GM19023 (cell line): ENCODE results near the gene MAPK10.
"Not testable (repeated sequence)": the region's sequence is repeated elsewhere in the genome, so short reads cannot be mapped to it uniquely, and the experiment has no call there.

Experiments
- ATAC-seq: cut with Tn5 transposase; IDR thresholded peaks from one replicate; pipeline ENCODE4 v1.9.1; 2021; ENCODE audit warnings: mild to moderate bottlenecking, moderate library complexity; ENCODE audit not compliant: unreplicated experiment

MAPK10 gene

DNA sequence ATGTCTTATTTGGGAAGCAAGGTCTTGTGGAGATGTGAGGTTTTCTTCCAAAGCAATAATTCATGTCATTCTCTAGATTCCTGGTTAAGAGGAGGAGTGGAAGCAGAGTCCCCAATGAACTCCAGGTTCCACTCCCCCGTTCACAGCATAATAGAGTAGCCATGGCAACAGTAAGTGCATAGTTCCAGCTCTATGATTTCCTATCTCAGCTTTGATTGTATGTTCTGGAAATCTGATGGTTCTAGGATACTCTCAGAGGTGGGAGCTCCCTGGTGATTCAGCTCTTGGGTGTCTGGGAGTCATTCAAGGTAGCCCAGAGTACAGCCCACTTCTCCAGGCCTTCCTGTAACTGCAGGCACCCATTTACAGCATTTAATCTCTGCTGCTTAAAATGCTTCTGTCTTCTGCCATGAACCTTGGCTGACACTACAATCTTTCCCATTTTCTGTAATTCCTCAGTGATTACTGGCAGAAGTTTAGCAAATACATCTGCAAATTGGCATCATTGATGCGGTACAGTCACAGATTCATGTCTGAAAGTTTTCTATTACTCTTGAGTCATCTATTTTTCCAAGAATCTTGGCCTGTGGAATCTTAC, 242.0 kb downstream of the MAPK10 start:
- no peak for ATAC-seq

DNA sequence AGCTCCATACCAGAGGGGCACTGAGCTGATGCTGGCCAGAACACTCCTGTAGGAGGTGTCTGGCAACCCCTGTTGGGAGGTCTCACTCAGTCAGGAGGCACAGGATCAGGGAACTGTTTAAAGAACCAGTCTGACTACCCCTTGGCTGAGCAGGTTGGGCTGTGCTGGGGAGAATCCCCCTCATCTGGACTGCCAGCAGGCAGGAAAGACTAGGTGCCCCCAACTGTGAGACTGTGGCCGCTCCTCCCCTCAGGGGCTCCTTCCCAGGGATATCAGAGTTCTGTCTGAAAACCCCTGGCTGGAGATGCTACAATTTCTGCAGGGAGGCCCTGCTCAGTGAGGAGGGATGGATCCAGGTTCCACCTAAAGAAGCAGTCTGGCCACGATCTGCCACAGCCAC, 245.3 kb downstream of the MAPK10 start:
- ATAC-seq, result no peak

DNA sequence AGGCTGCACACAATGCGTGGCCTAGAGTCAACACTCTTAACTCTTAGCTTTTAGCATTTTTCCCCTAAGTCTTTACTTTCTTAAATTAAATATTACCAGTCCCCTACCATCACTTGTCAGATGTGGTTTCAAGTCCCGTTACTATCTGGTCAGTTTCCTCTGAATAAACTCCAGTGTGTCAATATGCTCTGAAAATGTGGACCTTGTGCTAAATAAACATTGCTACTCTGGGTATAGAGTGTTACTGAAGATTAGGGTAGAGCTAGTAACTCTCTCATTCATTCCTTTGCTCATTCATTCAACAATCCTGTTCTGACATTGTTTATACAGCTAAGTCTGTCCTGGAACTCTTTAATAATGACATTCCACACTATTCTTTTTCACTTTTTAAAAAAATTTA, 251.0 kb downstream of the MAPK10 start:
- ATAC-seq, result no peak

DNA sequence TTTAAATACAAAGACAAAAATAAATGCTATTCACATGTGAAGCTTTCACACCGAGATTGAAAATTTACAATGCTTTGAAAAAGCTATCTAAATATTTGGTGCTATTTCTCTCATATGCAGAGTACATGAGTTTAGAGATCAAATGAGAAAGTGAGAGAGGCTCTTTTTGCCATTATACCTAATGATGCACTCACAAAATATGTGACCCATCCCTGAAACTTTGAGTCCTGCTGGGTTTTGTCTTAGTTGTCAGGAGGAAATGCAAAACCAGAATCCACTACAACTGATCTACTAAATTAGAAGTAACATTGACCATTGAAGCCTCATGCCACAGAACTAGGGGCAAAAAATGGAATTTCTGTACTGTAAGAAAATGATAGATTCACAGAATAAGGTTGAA, 251.7 kb downstream of the MAPK10 start:
- ATAC-seq, result no peak

DNA sequence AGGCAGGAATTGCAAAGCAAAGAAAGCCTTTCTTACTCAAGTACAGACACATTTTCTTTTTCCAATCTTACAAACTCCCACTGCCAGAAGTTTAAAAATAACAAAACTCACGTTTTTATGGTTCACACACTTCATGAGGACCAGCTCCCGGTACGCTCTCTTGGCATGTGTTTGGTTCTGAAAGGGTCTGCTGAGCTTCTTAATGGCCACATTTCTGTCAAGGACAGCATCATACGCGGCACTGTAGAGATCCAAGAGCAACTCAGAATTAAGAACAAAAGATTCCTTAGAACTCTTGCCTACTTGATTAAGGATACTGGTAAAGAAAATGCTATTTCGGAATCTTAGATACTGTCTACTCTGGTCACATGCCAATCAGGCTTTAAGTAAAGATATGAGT, 252.7 kb downstream of the MAPK10 start:
- ATAC-seq, result no peak

DNA sequence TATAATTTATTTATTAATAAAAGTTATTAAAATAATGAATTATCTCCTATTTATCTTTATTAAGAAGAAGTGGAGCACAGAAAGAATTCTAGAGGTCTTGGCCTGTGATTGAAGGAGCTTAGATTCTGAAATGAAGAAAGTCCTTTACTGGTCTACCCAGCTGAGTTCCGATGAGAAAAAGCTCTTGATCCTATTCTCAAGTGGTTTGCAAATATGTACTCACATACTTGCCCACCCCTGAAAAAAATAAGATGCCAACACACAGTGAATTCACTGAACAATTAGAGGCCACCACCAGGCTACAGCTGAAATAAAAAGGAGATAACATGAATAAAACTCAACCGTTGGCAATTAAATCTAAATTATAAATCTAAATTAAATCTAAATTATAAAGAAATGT, 253.4 kb downstream of the MAPK10 start:
- no peak for ATAC-seq

DNA sequence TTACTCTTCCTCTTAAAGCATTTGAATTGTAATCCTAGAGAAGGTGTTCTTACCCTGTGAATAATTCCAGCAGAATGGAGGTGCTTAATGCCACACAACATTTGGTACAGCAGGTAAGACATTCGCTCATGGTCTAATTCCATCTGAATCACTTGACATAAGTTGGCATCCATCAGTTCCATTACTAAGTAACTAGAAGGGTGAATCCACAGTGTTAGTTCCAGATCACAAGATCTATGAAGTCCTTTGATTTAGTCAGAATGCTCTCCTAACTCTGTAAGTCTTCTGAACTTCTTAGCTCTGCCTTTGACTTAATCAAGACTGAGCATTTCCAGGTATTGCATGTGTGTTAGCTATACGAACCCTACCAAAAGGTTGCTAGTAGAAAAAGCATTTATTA, 258.0 kb downstream of the MAPK10 start:
- ATAC-seq, result no peak

DNA sequence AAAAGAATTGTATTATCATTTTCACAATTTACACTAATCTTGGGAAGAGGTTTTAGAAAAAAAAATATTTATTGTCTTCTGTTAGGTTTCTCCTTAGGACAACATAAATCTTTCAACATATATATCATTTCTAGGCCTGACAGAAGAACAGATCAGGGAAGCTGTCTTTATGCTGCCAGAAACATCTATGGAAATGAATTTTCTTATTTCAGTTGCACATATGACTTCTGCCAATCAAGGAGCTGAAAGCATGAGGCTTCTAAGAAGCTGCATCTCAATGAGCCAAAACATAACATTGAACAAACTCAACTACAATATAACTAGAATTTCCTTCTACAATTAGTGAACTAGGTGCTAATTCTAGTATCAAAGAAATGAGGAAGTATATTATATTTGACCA, 258.4 kb downstream of the MAPK10 start:
- no peak for ATAC-seq

DNA sequence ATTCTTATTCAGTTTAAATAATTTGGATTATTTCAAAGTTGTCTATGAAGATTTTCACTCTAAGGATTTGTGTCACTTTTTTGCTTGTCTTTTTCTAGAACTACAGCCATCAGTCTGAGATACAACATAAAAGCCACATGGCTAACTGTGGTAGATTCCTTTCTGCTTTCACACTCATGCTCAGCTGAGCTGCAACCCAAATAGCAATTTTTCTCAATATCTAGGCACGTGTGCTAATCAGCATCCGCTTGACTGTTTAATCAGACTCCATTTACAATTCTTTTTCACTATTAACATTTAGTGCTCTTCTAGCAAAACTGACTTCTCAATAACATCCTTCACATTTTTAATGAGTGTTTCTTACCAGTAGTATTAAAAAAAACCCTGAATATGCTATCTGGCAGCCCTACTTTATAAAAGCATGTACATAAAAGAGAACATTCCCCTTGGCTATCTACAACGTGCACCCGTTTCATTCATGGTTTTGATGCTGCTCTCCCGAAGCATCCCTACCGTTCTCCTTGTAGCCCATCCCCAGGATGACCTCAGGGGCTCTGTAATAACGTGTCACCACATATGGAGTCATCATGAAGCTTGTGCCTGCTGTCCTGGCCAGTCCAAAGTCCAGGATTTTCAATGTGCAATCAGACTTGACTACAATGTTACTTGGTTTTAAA, 259.2 kb downstream of the MAPK10 start:
- ATAC-seq, result no peak

DNA sequence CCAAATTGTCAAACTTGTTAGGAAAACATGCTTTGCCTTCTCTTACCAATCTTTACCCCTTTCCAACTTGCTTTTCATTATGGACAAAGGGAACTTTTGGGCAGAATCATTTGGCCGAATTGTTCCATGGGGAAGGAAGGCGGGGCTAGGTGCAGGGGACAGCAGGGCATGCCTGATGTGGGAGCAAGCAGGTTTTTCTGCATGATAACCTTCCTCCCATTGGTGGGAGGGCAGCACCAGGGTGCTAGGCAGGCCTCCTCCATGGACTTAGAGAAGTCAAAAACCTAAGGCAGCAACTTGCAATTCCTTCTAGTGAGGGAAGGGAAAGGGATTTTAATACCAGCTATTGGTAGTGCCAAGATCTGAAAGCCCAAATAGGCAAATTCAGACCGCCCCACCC, 260.5 kb downstream of the MAPK10 start:
- ATAC-seq, result no peak

DNA sequence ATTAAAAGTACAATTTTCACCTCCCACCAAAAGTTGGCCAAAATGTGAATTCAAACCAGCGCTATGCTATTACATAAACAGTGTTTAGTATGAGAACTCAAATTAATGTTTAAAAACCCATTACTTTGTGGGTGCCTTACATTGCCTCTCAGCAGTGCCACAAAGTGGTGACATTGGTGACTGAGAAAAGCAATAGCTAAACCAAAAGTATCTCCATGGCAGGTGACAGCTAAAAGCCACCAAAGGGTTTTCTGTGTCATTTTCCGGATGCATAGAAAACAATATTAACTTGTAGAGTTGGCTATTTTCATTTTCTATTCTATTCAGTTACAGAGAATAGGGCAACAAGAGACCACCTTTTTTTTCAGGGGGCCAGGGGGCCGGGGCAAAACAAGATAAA, 261.2 kb downstream of the MAPK10 start:
- no peak for ATAC-seq

DNA sequence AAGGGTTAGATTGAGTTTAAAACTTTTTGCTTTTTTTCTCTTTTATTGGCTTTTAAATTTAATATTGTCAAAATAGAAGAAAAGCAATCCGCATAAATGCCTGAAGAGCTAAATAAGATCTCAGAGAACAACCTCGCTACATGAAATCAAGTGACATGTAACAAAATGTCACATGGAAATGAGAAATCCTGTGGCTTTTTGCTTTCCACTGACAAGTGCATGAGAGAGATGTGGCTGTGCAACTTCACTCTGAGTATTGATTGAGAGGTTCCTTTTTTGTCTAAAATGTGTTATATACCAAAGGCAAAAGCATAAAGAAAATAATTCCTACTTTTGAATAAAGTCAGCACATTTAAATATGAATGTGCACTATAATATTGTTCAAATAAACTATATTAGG, 263.5 kb downstream of the MAPK10 start:
- ATAC-seq, result no peak

DNA sequence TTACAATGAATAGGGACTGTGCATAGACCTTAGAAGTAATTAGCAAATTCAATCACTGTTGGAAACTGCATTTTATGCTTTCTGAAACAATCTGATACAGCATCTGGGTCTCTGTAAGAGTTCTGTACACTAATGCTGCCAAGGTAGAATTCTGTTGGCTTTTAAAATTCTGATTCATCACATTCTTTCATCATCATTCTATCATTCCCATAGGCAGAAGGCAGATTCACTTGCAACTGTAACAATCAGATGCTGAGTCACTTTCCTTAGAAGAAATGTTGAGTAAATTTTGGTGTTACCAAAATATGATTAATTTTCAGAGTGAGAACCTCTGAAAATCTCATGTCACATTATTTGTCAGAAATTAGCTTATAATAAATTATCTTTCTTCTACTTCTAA, 267.2 kb downstream of the MAPK10 start:
- ATAC-seq, result no peak

DNA sequence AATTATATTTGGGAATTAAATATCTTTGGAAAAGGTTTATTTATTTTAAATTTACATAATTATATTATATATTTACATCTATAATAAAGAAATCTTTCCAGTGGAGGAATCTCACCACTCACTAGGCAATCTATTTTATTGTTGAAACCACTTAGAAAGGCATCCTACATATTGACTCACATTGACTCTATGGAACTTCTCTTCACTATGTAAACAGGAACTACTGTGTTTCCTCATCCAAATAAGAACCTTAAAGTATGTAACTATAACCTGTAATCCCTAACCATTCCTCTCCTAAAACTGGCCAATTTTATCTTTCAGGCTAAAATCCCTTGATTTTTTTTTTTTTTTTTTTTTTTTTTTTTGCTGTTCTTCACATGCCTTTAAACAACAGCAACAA, 268.7 kb downstream of the MAPK10 start:
- no peak for ATAC-seq

DNA sequence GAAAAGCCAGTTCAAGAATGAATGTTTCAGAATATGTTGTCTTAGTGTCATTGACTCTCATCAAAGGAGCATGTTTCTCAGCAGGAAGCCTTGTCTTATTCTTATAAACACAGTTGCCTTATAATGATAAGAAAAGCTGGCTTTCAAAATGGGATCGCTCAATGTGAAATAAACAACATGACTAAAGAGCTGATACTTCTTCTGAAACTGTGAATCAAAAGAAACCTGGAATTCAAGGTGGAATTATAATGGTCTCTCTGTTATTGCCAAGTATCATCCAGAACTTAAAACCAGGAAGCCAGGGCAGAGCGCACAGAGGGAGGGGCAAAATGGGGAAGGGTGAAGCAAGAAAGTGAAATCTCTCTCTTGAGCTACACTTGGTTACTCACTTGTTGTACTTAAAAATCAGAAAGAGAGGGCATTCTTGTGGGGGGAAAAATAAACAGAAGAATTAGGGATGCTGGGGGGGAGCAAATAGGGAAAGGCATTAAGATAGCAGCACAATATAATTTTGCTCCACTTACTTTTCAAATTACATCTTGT, 270.0 kb downstream of the MAPK10 start:
- ATAC-seq, result no peak

DNA sequence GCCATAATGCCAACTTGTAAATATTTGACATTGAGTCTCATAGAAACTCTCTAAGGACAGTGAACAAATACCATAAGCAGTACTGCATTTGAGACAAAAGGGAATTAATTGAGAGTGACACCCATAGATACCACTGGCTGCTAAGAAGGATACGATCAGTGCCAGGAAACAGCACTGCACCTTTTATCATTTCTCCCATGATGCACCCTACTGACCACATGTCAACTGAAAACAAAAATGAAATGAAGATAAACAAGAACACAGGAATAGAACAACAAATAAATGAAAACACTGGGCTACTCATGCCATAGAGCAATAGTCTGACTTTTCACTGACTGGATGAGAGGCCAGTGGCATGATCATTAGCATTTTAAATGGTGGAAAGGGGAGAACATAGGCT, 270.8 kb downstream of the MAPK10 start:
- ATAC-seq, result no peak

DNA sequence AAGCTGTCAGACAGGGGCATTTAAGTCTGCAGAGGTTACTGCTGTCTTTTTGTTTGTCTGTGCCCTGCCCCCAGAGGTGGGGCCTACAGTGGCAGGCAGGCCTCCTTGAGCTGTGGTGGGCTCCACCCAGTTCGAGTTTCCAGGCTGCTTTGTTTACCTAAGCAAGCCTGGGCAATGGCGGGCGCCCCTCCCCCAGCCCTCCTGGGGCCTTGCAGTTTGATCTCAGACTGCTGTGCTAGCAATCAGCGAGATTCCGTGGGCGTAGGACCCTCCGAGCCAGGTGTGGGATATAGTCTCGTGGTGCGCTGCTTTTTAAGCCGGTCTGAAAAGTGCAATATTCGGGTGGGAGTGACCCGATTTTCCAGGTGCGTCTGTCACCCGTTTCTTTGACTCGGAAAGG, 284.1 kb downstream of the MAPK10 start:
- ATAC-seq, result not testable (repeated sequence)

DNA sequence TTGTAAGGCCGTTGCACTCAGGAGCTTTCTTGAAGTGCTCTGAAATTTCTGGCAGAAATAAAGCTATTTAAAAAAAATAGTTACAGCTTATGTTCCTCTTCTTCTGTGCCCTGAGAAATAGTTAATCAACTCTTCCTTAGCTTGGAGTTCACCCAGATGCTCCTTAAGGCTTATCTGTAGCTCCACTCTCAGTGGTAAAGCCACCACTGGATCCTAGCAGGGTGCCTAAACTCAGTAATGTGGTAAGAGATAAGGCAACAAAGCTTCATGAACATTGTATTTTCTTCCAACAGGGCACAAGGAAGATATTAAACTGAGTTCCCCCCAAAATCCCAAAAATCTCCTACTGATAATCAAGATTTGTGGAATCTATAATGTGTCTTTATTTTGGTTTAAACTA, 299.5 kb downstream of the MAPK10 start:
- ATAC-seq, result no peak

DNA sequence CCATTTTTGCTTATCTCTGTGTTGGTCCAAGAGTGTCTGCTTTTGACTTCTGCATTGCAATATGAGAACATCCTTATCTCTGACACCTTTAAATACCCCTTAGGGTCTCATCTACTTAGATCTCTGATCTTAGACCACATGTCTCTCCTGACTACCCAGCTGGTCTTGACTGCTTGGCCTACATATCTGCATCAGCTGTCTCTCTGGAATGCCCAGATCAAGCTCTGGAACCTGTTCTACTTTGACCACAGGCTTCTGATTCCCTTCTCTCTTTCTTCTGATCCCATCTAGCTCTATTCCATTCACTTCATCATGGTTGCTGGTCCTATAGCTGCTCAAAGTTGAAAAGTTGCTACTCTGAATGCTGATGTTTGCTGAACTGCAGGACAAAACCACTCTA, 301.2 kb downstream of the MAPK10 start:
- no peak for ATAC-seq

DNA sequence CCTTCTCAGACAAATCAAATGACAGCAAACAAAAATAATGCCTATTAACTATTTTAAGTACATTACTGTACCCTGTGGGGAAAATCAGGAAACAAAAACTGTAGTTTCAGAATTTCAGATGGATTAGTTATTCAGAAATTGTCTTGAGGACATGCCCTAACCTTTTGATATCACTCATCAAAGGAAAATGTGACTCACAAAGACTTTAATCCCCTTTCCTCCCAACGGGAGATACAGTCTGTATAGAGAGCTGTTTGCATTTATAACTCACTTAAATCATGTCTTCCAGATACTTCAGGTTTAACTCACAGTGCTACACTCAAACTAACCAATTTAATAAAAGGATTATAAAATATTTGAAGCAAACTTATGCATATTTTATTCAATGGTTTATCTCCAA, 304.0 kb downstream of the MAPK10 start:
- ATAC-seq, result no peak

DNA sequence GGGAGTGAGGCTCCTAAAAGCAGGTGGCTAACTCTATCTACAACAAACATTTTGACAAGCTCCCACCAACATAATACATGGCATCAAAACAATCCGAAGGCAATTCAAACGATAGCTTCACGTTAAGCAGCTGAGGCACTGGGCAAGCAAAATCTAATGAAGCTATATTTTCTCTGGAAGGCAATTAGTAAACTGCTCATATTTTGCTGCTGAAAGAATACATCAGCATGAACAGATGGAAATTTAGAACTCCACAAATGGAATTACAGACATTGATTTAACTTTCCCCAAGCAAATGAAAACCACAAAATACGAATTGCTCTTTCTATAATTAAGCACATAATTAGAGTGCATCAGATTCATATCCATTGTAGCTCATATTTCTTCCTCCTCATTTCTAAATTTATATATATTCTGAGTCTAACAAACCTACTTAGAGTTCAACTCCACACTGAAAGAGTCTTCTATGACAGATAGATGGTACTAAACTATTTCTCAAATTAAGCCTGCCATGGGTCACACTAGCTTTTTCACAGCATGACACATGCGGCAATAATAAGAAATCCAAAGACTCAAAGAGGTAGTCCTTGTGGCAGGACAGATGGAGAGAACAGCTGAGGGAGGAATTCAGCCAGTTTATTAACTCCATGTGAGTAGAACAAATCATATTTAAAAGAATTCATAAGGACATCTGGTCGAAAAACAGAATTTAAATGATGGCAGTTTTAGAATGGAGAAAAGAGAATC, 305.4 kb downstream of the MAPK10 start:
- no peak for ATAC-seq

DNA sequence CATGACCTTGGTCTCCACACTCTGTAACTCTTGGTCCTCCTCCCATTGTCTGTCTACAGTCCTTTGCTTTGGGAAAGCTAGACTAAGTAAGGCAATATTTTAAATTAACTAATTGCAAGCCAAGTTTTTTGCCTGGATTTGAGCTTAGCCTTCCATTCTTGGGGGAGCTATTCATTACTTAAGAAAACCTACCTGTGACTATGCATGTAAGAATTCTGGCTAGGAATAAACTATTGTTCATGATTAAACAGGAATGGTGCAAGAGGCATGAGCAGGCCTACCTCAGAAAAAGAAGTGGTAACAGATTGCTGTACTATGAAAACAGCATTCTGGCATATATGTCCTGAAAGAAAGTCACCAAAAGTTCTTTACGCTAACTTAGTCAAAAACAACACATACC, 309.4 kb downstream of the MAPK10 start:
- ATAC-seq, result no peak
